ENCODE results near the gene SERPINI1. TPM values are rescaled to one million over a fixed set of nuclear protein-coding genes. Genes with fewer than 3 reads are reported as not detected.

Gene SERPINI1
- total RNA-seq, 1 experiment from 2014 or later: 6.0 TPM

DNA sequence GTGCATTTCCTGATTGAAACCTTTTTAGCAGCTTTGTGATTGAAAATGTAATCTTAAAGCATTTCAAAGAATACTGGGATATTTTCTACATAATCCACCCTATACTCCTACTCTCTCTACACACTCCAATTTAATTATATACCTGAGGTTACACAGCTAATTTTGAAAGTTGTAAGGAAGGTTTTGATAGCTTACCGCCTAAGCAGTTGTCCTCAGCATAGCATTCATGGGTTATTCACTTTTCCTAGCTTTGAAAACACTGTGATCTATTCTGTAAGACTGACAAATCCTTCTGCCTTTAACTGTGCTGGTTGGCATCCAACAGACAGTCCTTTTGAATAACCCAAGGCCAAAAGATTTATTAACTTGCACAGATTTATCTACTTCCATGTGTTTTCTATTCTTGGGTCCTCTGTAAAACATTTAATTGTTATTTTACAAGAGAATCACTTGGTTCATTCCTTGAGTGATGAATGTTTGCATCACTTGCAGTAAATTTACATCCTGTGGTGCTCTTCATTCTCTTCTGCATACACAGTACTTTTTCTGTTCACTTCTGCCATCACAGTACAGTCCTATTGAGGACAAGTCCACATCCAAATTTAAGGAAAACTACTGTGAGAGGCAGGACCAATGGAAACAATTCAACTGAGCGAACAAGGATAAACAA lies 44.8 kb downstream of the SERPINI1 start:
- Histone ChIP-seq H3K23ac (ENCODE audit: insufficient read length, low read depth, low read length) (no peak overlapping the region), H3K79me2 (ENCODE audit: insufficient read depth, low read length) (no peaks in the 10 kb centered on the region), H2BK20ac (ENCODE audit: low read depth, low read length, poor library complexity, severe bottlenecking) (no peak overlapping the region), H4K5ac (ENCODE audit: insufficient read length, low read depth, low read length) (no peak overlapping the region), H4K8ac (replicated peaks; ENCODE audit: insufficient read length, low read depth, low read length) (no peak overlapping the region), H3K18ac (ENCODE audit: insufficient read length, low read depth, low read length) (no peak overlapping the region), H3K4me1 (ENCODE audit: insufficient read depth, low read length) (peaks cover 2% of the 10 kb centered on the region; the same call in 1 of the 2 replicates), H3K23me2 (ENCODE audit: insufficient read length, low read depth, low read length, poor library complexity, severe bottlenecking) (no peaks in the 10 kb centered on the region), H4K20me1 (ENCODE audit: control insufficient read depth, insufficient read depth, insufficient read length) (no peaks in the 10 kb centered on the region), H2BK120ac (ENCODE audit: low read depth, low read length, poor library complexity, severe bottlenecking) (no peak overlapping the region), H3K27ac (ENCODE audit: insufficient read length, low read depth, low read length) (no peak overlapping the region), H3K79me1 (ENCODE audit: insufficient read depth, low read depth, low read length, poor library complexity, severe bottlenecking) (no peaks in the 10 kb centered on the region), H3K27me3 (ENCODE audit: insufficient read depth, low read length) (no peaks in the 10 kb centered on the region), H2BK5ac (ENCODE audit: insufficient read length, low read length) (no peak overlapping the region), H3K9me3 (ENCODE audit: control insufficient read depth, low read depth, low read length) (no peaks in the 10 kb centered on the region), H3K9ac (ENCODE audit: extremely low read depth, insufficient read length, low read length) (no peak overlapping the region), H2BK15ac (ENCODE audit: low read depth, low read length) (no peak overlapping the region), H4K91ac (ENCODE audit: insufficient read length, low read depth, low read length) (no peak overlapping the region), H3T11ph (ENCODE audit: low read length) (no peak overlapping the region), H2AFZ (ENCODE audit: low read length) (no peak overlapping the region), H3K56ac (ENCODE audit: insufficient read length, low read depth, low read length) (no peak overlapping the region), H3K4me2 (ENCODE audit: insufficient read depth, insufficient read length, low read length) (no peak overlapping the region), H2BK12ac (ENCODE audit: insufficient read length, low read depth, low read length) (no peak overlapping the region), H2AK5ac (ENCODE audit: insufficient read length, low read length) (no peak overlapping the region), H3K14ac (ENCODE audit: insufficient read depth, low read length) (no peak overlapping the region), H3K4ac (ENCODE audit: low read depth, low read length) (no peak overlapping the region)
- H3K27me3 Mint-ChIP-seq (ENCODE audit: low read depth): no peaks in the 10 kb centered on the region
- no peak overlapping the region for H3K27ac Mint-ChIP-seq
- H3K9me3 Mint-ChIP-seq: peaks cover 4 to 9% of the 10 kb centered on the region in 2 experiments; a peak in 4 of 5 replicates
- no peak for TF ChIP-seq CTCF (conservative IDR thresholded peaks at IDR 0.05)
- peaks cover 11 to 12% of the 10 kb centered on the region in 2 experiments for H3K4me1 Mint-ChIP-seq
- peaks cover 1 to 11% (median 4%) of the 10 kb centered on the region in 3 experiments; a peak in 4 of 7 replicates for H3K36me3 Mint-ChIP-seq (ENCODE audit: insufficient read depth in 1 of 3, low read depth in 3 of 3)
- no peak for DNase-seq
- no CpG with 5 or more reads among the region's 2 CpGs for whole genome bisulfite sequencing (ENCODE audit: extremely low coverage, insufficient read length, low lambda C conversion rate)
- H3K4me3 Mint-ChIP-seq: no peak overlapping the region

Data from H9 (cell line).